ENCODE data around the gene TSPAN9.

- TF ChIP-seq EZH2phosphoT487 (IDR thresholded peaks at IDR 0.05; ENCODE audit: borderline replicate concordance, low read depth) (no peak), POLR2AphosphoS5 (IDR thresholded peaks at IDR 0.05; ENCODE audit: low read depth, low read length) (no peak), CTCF (IDR thresholded peaks at IDR 0.05) (no peak), RAD21 (IDR thresholded peaks at IDR 0.05; ENCODE audit: low read length) (no peak), REST (IDR thresholded peaks at IDR 0.05; ENCODE audit: low read depth, low read length) (no peak), RCOR1 (IDR thresholded peaks at IDR 0.05; ENCODE audit: low read length) (no peak)
Observed at GRCh38 chr12:3065300-3065699, 11.9 kb upstream of the TSPAN9 start.

Data from SK-N-SH (cell line).